ENCODE results near the gene GGA1.

The GGA1 gene

DNA sequence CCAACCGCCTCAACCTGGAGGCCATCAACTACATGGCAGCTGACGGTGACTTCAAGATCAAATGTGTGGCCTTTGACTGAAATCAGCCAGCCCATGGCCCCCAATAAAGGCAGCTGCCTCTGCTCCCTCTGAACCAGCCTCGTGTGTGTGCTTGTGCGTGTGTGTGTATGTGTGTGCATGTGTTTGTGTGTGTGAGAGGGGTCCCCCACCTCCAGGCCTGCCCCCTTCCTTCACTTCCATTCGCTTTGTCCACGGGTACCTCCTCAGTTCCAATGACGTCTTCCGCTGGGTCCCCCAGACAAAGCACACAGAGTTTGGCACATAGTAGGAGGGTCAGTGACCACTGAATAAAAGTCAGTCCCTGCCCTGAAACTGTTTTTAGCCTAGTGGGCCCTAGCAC lies 71.0 kb downstream of the GGA1 start:
- H3K36me3 ChIP-seq (ENCODE audit: insufficient read depth, low read length), result peaks cover 3% of the 10 kb centered on the region; the same call in 1 of the 2 replicates
- peaks cover 13% of the 10 kb centered on the region for H3K4me1 ChIP-seq (ENCODE audit: control insufficient read depth, insufficient read depth, low read length, unreplicated experiment)
- 0 out of 2 replicates have a peak overlapping the region, but pooled peaks have one; percentile 19 for H3K27ac ChIP-seq (ENCODE audit: low read depth, low read length)

DNA sequence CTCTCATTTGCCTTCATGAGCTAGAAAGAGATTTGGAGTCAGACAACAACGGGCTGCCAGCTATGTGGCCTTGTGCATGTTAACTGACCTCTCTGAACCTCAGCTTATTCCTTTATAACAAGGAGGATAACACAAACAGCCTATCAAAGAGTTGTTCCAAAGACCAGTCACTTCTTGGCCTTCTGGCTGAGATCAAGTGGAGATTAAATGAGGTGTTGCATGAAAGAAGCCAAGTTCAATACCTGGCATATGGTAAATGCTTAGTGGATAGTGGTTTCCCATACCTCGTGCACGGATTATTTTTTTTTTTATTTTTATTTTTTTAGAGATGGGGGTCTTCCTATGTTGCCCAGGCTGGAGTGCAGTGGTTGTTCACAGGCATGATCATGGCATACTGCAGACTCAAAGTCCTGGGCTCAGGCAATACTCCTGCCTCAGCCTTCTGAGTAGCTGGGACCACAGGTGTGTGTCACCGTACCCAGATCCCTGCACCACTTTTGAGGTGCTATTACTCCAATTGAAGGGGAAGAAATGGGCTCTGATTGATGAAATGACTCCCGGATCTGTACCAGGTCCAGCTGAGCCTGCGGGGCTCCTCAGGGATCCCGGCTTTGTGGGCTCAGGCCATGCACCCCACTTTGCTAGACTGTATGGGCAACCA lies 71.7 kb downstream of the GGA1 start:
- Histone ChIP-seq H3K27ac (ENCODE audit: low read depth, low read length) (0 out of 2 replicates have a peak overlapping the region, but pooled peaks have one; percentile 19), H3K27me3 (ENCODE audit: insufficient read depth, low read length) (no peaks in the 10 kb centered on the region), H3K4me1 (ENCODE audit: control insufficient read depth, insufficient read depth, low read length, unreplicated experiment) (peaks cover 13% of the 10 kb centered on the region), H3K4me3 (ENCODE audit: low read depth, low read length) (no peak overlapping the region), H2AFZ (ENCODE audit: low read length, unreplicated experiment) (no peak overlapping the region), H3K36me3 (ENCODE audit: insufficient read depth, low read length) (peaks cover 3% of the 10 kb centered on the region; the same call in 1 of the 2 replicates), H3K79me2 (ENCODE audit: control insufficient read depth, insufficient read depth, low read length, unreplicated experiment) (peaks cover 26% of the 10 kb centered on the region)

More for the DNA sequence above, 71.0 kb downstream of the GGA1 start:
- no peaks in the 10 kb centered on the region for H3K27me3 ChIP-seq (ENCODE audit: insufficient read depth, low read length)
- no peak overlapping the region for H3K4me3 ChIP-seq (ENCODE audit: low read depth, low read length)
- H3K79me2 ChIP-seq (ENCODE audit: control insufficient read depth, insufficient read depth, low read length, unreplicated experiment), result peaks cover 26% of the 10 kb centered on the region
- no peak overlapping the region for H2AFZ ChIP-seq (ENCODE audit: low read length, unreplicated experiment)

DNA sequence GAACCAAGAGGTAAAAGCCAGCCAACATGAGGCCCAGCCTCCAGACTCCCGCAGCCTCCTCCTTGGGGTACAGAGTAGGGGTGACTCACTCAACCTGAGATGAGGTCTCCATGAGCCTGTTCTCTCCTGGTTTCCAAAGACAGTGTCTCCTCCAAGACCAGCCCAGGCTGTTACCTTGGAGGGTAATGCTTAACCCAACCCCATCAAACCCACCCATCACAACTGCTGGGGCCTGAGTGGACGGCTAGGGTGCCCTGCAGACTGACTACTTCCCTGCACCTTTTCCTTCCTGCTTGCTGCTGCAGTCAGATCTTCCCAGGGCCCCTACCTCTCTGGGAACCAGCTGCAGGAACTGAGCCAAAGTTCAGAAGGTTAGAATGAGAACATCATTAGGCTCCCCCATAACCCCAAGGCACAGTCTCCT lies 72.4 kb downstream of the GGA1 start:
- Histone ChIP-seq H3K79me2 (ENCODE audit: control insufficient read depth, insufficient read depth, low read length, unreplicated experiment) (peaks cover 20% of the 10 kb centered on the region), H2AFZ (ENCODE audit: low read length, unreplicated experiment) (no peak overlapping the region), H3K27ac (ENCODE audit: low read depth, low read length) (peak overlapping the region; percentile 24), H3K27me3 (ENCODE audit: insufficient read depth, low read length) (no peaks in the 10 kb centered on the region), H3K4me3 (ENCODE audit: low read depth, low read length) (no peak overlapping the region), H3K4me1 (ENCODE audit: control insufficient read depth, insufficient read depth, low read length, unreplicated experiment) (peaks cover 13% of the 10 kb centered on the region), H3K36me3 (ENCODE audit: insufficient read depth, low read length) (peaks cover 3% of the 10 kb centered on the region; the same call in 1 of the 2 replicates)

- no peaks in the 10 kb centered on the region for H3K27me3 ChIP-seq (ENCODE audit: insufficient read depth, low read length)
- H3K36me3 ChIP-seq (ENCODE audit: insufficient read depth, low read length), result peaks cover 3% of the 10 kb centered on the region; the same call in 1 of the 2 replicates
- peaks cover 13% of the 10 kb centered on the region for H3K4me1 ChIP-seq (ENCODE audit: control insufficient read depth, insufficient read depth, low read length, unreplicated experiment)
- peaks cover 14% of the 10 kb centered on the region for H3K79me2 ChIP-seq (ENCODE audit: control insufficient read depth, insufficient read depth, low read length, unreplicated experiment)
- no peak overlapping the region for H2AFZ ChIP-seq (ENCODE audit: low read length, unreplicated experiment)
- H3K27ac ChIP-seq (ENCODE audit: low read depth, low read length), result peak overlapping the region; percentile 24
- no peak overlapping the region for H3K4me3 ChIP-seq (ENCODE audit: low read depth, low read length)
These were observed 73.0 kb downstream of the GGA1 start for GRCh38 chr22:37681556-37682049.
